Transverse colon (tissue), 4 donors: ENCODE data around the gene SLC30A1.

Experiments used
- CTCF ChIP-seq, 5 experiments: fragments of 200-600 bp in 3 of 5; fragments of 450-650 bp in 2 of 5; sonication (generic) in 3 of 5; IDR thresholded peaks; 1 replicate in 2 of 5; 2 replicates in 3 of 5; pipeline ENCODE4 v1.5.1; 2016 to 2017; ENCODE audit warnings: antibody characterized with exemption in 5 of 5, inconsistent platforms in 3 of 5, mild to moderate bottlenecking in 2 of 5, moderate library complexity in 1 of 5
- EP300 ChIP-seq: sonication (generic); formaldehyde crosslinking; IDR thresholded peaks from one replicate; pipeline ENCODE4 v1.6.1; 2017; ENCODE audit warnings: antibody characterized with exemption, low read depth
- POLR2A ChIP-seq: fragments of 450-650 bp; IDR thresholded peaks from one replicate; pipeline ENCODE4 v1.6.1; 2016; ENCODE audit warnings: antibody characterized with exemption, mild to moderate bottlenecking, moderate library complexity
- POLR2AphosphoS5 ChIP-seq, 3 donors: sonication (generic); formaldehyde crosslinking; IDR thresholded peaks; one replicate each; pipeline ENCODE4 v1.6.1; 2016; ENCODE audit warnings: antibody characterized with exemption in 3 of 3

GRCh38 chr1:211596418-211597181 is 17.6 kb upstream of the SLC30A1 start:
- no peak for TF ChIP-seq POLR2A
- no peak for TF ChIP-seq CTCF (IDR thresholded peaks at IDR 0.05)
- TF ChIP-seq EP300 = no peak
- no peak for TF ChIP-seq POLR2AphosphoS5 (IDR thresholded peaks at IDR 0.05)
